ENCODE data around the gene TMEM214.

GRCh38 chr2:27006602-27007415, 26.0 kb upstream of the TMEM214 start:
- TF ChIP-seq POLR2AphosphoS5 (IDR thresholded peaks at IDR 0.05; ENCODE audit: low read depth, low read length), result no peak
- TF ChIP-seq, protein P1, sequence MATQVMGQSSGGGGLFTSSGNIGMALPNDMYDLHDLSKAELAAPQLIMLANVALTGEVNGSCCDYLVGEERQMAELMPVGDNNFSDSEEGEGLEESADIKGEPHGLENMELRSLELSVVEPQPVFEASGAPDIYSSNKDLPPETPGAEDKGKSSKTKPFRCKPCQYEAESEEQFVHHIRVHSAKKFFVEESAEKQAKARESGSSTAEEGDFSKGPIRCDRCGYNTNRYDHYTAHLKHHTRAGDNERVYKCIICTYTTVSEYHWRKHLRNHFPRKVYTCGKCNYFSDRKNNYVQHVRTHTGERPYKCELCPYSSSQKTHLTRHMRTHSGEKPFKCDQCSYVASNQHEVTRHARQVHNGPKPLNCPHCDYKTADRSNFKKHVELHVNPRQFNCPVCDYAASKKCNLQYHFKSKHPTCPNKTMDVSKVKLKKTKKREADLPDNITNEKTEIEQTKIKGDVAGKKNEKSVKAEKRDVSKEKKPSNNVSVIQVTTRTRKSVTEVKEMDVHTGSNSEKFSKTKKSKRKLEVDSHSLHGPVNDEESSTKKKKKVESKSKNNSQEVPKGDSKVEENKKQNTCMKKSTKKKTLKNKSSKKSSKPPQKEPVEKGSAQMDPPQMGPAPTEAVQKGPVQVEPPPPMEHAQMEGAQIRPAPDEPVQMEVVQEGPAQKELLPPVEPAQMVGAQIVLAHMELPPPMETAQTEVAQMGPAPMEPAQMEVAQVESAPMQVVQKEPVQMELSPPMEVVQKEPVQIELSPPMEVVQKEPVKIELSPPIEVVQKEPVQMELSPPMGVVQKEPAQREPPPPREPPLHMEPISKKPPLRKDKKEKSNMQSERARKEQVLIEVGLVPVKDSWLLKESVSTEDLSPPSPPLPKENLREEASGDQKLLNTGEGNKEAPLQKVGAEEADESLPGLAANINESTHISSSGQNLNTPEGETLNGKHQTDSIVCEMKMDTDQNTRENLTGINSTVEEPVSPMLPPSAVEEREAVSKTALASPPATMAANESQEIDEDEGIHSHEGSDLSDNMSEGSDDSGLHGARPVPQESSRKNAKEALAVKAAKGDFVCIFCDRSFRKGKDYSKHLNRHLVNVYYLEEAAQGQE (IDR thresholded peaks at IDR 0.05; ENCODE audit: insufficient read depth in 1 of 2, low read depth in 2 of 2, low read length in 2 of 2), result no peak
- no peak for TF ChIP-seq SIN3A (IDR thresholded peaks at IDR 0.05; ENCODE audit: borderline replicate concordance, insufficient read depth, low read length)
- no peak for TF ChIP-seq TAF1 (IDR thresholded peaks at IDR 0.05; ENCODE audit: borderline replicate concordance, insufficient read depth, low read length)

Measured in PFSK-1 (cell line).